Lung microvascular endothelial cell (primary cell): ENCODE results near the gene PRKAG1. TPM values are rescaled to one million over a fixed set of nuclear protein-coding genes. Genes with fewer than 3 reads are reported as not detected.
A peak's percentile ranks its signal among the peaks of the same experiment; 100 is the strongest.

Experiments
- DNase-seq, 2 donors: peaks; one replicate each; pipeline versions ENCODE4 v3.0.0 to v3.0.0-alpha.2; 2010; ENCODE audit warnings: low read depth in 2 of 2
- total RNA-seq: library from RNA; depleted of rRNA; stranded (reverse); fragments of >200 nt; gene quantifications from 2 replicates; pipeline ENCODE4 v1.2.1, GENCODE V29; 2014

The PRKAG1 gene
- total RNA-seq, 1 donor from 2014 or later: 32.1 TPM

DNA sequence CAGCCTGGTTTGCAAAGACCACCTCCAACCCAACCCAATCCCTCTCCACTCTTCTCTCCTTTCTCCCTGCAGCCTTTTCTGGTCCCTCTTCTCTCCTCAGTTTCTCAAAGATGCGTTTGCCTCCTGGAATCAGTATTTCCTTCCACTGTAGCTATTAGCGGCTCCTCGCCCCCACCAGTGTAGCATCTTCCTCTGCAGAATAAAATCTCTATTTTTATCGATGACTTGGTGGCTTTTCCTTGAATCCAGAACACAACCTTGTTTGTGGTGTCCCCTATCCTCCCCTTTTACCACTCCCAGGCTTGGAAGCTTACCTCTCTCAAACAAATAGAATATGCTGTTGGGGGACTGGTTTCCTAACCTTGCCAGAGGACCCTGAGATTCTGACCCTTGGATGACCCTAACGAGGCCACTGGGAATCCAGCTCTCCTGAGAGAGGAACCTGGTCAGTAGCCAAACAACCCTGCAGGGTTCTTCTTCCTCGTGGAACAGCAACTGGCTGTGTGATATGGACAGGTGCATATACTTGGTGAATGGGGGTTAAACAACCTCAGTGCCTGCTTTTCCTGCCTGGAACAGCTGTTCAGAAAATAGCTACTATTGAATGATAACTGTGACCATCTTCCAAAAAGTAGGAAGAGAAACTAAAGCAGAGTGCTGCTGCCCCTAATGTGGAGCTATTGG lies 36.0 kb downstream of the PRKAG1 start:
- no peak for DNase-seq

DNA sequence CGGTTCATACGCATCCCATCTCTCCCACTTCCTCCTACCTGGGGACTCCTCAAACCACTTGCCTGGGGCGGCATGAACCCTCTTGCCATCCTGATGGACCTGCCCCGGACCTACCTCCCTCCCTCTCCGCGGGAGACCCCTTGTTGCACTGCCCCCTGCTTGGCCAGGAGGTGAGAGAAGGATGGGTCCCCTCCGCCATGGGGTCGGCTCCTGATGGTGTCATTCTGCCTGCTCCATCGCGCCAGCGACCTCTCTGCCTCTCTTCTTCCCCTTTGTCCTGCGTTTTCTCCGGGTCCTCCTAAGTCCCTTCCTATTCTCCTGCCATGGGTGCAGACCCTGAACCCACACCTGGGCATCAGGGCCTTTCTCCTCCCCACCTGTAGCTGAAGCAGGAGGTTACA lies 36.8 kb downstream of the PRKAG1 start:
- DNase-seq: no peak

DNA sequence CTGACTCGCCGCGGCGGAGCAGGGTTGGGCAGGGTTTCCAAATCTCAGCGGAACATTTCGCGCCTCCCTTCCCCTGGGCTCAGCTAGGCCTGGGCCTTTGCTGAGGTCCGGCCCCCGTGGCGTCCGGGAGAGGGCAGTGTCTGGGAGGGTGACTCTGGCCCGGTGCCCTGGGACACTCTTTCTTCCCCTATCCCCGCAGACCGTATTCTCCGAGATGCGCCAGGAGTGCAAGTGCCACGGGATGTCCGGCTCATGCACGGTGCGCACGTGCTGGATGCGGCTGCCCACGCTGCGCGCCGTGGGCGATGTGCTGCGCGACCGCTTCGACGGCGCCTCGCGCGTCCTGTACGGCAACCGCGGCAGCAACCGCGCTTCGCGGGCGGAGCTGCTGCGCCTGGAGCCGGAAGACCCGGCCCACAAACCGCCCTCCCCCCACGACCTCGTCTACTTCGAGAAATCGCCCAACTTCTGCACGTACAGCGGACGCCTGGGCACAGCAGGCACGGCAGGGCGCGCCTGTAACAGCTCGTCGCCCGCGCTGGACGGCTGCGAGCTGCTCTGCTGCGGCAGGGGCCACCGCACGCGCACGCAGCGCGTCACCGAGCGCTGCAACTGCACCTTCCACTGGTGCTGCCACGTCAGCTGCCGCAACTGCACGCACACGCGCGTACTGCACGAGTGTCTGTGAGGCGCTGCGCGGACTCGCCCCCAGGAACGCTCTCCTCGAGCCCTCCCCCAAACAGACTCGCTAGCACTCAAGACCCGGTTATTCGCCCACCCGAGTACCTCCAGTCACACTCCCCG lies 37.4 kb downstream of the PRKAG1 start:
- no peak for DNase-seq

- DNase-seq: no peak
These were observed 38.1 kb downstream of the PRKAG1 start for GRCh38 chr12:48980389-48980952.

- no peak for DNase-seq
These were observed 38.8 kb downstream of the PRKAG1 start for GRCh38 chr12:48979602-48980388.

DNA sequence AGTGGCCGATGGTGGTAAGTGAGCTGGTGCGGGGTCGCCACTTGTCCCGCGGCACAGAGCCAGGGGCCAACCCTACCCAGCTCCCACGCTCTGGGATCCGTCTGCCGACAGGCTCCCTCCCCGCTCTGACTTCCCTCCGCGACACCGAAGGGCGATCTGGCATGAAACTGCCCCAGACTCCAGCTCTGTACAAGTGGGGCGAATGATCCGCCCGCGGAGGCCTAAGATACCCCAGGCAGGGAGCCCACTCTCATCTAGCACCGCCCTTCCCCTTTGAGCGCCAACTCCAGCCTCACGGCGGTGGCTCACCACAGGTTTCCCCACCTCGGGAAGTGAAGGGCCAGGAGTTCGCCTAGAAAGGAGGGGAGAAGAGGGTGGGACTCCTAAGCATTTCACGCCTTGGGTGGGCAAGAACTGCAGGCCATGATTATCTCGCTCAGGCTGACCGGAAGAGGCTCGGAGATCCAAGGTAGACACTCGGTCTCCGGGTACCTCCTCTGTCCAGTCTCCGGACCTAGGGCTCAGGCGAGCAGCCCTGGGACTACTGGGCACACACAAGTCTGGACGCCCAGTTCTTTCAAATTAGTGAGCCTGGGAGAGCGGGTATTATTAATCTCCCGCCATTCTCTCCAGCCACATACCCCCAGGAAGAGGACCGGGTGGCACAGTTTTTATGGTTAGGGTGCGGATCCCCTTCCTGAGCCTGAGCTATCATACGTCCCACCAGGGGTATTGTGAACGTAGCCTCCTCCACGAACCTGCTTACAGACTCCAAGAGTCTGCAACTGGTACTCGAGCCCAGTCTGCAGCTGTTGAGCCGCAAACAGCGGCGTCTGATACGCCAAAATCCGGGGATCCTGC lies 39.6 kb downstream of the PRKAG1 start:
- DNase-seq: no peak

DNA sequence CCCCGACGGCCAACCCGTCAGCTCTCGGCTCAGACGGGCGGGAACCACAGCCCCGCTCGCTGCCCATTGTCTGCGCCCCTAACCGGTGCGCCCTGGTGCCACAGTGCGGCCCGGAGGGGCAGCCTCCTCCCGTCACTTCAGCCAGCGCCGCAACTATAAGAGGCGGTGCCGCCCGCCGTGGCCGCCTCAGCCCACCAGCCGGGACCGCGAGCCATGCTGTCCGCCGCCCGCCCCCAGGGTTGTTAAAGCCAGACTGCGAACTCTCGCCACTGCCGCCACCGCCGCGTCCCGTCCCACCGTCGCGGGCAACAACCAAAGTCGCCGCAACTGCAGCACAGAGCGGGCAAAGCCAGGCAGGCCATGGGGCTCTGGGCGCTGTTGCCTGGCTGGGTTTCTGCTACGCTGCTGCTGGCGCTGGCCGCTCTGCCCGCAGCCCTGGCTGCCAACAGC lies 40.3 kb downstream of the PRKAG1 start, which contains the start of gene WNT1:
Gene WNT1 (plus strand): TSS at position 32 of the 450 bp plus-strand sequence. CDS start 329 bp downstream, at position 361.
- DNase-seq: no peak

- peak; percentile 55 to 70 for DNase-seq
These were observed 41.0 kb downstream of the PRKAG1 start for GRCh38 chr12:48977290-48978281.

DNA sequence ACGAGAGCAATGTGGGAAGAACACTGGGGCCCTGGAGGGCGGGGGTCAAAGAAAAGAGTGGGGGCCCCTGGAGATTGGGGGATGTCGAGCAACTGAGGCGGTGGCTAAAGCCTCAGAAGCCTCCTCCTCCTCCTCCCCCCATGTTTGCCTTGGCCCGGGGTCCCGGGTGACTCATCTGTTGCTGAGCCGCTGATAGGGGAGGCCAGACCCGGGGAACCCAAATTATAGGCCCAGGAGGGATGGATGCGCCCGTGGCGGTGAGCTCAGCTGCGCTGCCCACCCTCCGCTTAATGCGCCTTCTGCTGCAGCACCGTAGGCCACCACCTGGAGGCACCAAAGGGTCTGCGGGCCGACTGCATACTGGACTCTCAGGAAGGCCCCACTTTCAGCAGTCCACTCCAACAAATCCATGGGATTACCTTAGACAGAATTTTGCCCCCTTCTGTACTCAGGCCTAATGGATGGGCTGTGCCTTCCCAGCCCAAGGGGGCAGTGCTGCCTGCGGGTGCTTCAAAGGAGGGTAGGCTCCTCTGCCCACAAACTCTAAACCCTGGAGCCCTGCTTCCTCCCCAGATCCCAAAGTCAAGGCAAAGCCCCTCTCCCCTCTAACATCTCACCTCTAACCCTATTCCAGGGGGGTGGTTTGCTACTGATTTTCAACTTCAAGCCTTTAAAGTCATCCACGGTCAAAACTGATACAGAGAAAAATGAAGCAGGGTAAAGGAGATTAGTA lies 44.5 kb downstream of the PRKAG1 start:
- peak; percentile 72 to 73 for DNase-seq

DNA sequence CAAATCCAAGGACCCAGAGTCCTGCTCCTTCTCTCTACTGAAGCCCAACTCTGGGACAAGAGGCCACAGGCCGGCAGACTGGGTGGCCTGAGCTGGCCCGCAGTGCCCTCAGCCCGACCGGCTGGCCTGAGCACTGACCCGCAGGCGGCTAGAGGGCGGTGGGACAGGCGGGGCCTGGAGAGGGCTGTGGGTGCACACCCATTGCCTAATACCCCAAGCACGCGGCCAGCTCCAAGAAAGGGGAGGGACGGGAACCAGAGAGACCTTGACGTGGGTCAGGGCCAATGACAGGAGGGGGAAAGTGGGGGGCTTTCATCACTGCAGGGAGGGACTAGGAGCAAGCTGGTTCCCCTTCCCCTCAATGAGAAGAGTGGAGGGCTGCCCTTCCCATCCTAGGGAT lies 45.0 kb downstream of the PRKAG1 start:
- DNase-seq: no peak

DNA sequence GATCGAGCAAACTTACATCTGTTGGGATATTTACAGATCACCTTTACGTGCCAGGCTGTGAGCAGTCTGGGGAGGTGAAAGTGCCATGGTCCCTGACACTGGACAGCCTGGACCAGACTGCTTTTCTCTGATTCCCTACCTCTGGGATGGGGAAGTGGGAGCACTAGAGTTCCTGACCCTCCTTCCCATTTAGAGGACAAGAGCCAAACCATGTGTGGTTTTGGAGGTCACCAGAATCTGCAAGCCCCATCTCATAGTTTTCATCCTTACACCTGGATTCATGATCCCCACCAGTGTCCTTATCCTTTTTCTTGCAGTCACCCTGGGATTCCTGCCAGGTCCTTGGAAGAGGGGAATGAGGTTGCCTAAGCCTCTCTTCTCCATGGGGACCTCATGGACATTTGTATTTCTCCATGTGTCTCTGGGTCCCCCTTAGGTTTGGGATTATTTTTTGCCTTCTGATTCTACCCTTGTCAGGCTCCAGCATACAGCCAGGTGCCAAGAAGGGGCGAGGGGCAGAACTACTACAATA lies 45.6 kb downstream of the PRKAG1 start:
- no peak for DNase-seq

DNA sequence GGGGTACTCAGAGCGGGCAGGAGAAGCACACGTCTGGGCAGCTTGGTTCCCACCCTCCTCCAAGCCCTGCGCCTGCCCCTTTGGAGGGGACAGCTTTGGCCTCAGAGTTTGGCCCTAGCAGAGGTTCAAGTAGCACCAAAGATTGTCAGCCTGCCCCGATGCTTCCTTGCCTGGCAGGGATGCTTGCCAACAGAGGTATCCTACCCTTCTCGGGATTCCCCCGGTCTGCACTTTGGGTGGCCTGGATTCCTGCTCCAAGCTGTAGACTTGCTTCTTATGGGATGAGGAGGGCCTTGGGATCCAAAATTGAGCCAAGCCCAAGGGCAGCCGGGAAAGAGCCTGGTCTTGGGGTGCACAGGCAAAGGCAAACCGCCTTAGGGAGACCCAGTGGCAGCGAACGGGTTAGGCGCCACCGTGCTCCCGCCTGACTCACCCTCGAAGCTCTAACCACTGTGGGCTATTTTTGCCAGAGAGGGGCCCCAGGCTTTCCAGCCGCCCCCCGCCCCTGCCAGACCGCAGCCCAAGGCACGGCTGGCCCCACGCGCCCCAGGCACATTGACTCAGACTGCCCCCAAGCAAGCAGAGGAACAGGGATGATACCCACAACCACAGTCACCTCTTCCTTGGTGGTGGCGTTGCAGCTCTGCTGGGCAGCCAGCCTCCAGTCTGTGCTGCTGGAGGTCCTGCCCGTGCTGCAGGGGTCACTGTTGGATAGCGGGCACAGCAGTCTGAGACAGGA lies 46.2 kb downstream of the PRKAG1 start:
- DNase-seq: no peak

GRCh38 chr12:48970702-48971334 lies 47.8 kb downstream of the PRKAG1 start:
- no peak for DNase-seq

GRCh38 chr12:48969833-48970701 lies 48.5 kb downstream of the PRKAG1 start:
- DNase-seq: no peak

DNA sequence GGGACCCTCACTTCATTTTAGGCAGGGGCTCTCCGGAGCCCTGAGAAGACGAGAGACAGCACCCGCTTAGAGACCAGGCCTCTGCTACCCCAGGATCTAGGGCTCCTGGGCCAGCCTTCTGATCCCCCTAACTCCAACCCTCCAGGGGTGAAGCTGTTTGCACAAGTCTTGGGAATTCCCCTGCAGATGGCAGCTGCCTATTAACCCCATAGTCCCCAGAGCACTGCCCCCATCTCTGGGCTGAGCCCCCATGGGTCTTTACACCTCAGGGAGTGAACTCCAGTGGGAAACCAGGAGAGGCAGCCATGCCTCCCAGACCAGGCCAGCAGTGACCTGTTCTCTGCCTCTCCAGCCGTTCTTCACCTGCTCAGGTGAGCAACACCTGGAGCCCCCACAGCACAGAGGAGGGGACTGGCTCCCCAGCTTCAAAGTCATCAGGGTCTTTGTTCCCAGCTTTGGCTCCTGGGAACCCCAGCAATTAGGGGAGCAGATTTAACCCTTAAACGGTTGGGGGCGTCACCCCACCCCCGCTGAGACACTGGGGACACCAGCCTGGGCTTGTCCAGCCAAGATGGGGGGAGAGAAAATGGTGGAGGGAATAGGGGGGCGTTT lies 49.3 kb downstream of the PRKAG1 start:
- no peak for DNase-seq

- DNase-seq: no peak
These were observed 50.1 kb downstream of the PRKAG1 start for GRCh38 chr12:48968467-48968866.
